HepG2 (cell line): ENCODE measurements around the gene CD6. TPM values are rescaled to one million over a fixed set of nuclear protein-coding genes. Genes with fewer than 3 reads are reported as not detected.

Experiments used
- ATAC-seq: fragments of 200-7000 bp; cut with Tn5 transposase; 3 replicates; pipeline ENCODE4 v1.9.1; 2020; ENCODE audit warnings: mild to moderate bottlenecking, moderate library complexity
- BruUV-seq: library from RNA; stranded (reverse); fragments of 400-500 nt; replicated peaks from 2 replicates; lab custom pipeline; 2021; lab: Mats Ljungman, UMichigan
- CTCF ChIA-PET: fragments of 300-600 bp; formaldehyde crosslinking; extraction: SDS; loops from one replicate; lab custom pipeline; 2021; ENCODE audit warnings: low total read pairs, inconsistent platforms, low intra/inter-chr PET ratio; lab: Yijun Ruan, JAX
- POLR2A ChIA-PET: fragments of 350-600 bp; sonication (Branson Sonifier 250); formaldehyde crosslinking; loops from one replicate; lab custom pipeline; 2020; ENCODE audit warnings: antibody characterized with exemption, inconsistent platforms; lab: Yijun Ruan, JAX
- DNase-seq: peaks from one replicate; pipeline ENCODE4 v3.0.0-alpha.2; 2015; ENCODE audit warnings: low spot score
- FAIRE-seq: peaks from 3 replicates; lab custom pipeline; 2011; peaks lifted over from hg19 to GRCh38; lab: Jason Lieb, UNC
- H2AFZ ChIP-seq: one replicate; pipeline ENCODE4 v1.6.1; 2011; ENCODE audit warnings: low read length, inconsistent platforms
- H3K27ac ChIP-seq: fragments of 300-600 bp; 3 replicates; pipeline ENCODE4 v1.8.0; 2011; ENCODE audit warnings: mixed run types, mild to moderate bottlenecking, mixed read lengths, low read length, inconsistent platforms; ENCODE audit not compliant: insufficient read depth; ENCODE audit errors: extremely low read length
- H3K27me3 ChIP-seq, 2 experiments: fragments of 200-600 bp in 1 of 2; 2 replicates in 1 of 2; 3 replicates in 1 of 2; pipeline versions ENCODE4 v1.6.0 to v1.8.0; 2011; ENCODE audit warnings: low read length in 2 of 2, mild to moderate bottlenecking in 2 of 2, moderate library complexity in 2 of 2, inconsistent platforms in 1 of 2; ENCODE audit not compliant: insufficient read depth in 2 of 2, control insufficient read depth in 1 of 2
- H3K36me3 ChIP-seq, 2 experiments: fragments of 200-600 bp in 1 of 2; replicated peaks in 1 of 2; 2 replicates in 1 of 2; 3 replicates in 1 of 2; pipeline versions ENCODE4 v1.5.1 to v1.8.0; 2011; ENCODE audit warnings: low read length in 2 of 2, inconsistent platforms in 1 of 2; ENCODE audit not compliant: insufficient read depth in 2 of 2, control insufficient read depth in 1 of 2
- H3K4me1 ChIP-seq: 2 replicates; pipeline ENCODE4 v1.5.1; 2012; ENCODE audit warnings: low read length, inconsistent platforms; ENCODE audit not compliant: insufficient read depth
- H3K4me2 ChIP-seq: 2 replicates; pipeline ENCODE4 v1.6.0; 2011; ENCODE audit warnings: low read depth, low read length, inconsistent platforms
- H3K4me3 ChIP-seq, 3 experiments: fragments of 200-600 bp in 1 of 3; sonication (generic), shearing (Covaris generic) in 1 of 3; replicated peaks in 1 of 3; 2 replicates each; pipeline ENCODE4 v1.5.1; 2011 to 2016; ENCODE audit warnings: low read length in 3 of 3, inconsistent platforms in 2 of 3, low read depth in 2 of 3, mild to moderate bottlenecking in 2 of 3, control low read depth in 1 of 3, mixed read lengths in 1 of 3; ENCODE audit not compliant: insufficient read depth in 1 of 3
- H3K79me2 ChIP-seq: one replicate; pipeline ENCODE4 v1.6.1; 2011; ENCODE audit warnings: low read length, inconsistent platforms; ENCODE audit not compliant: insufficient read depth
- H3K9ac ChIP-seq: 2 replicates; pipeline ENCODE4 v1.6.0; 2011; ENCODE audit warnings: mild to moderate bottlenecking, low read depth, low read length, inconsistent platforms; ENCODE audit not compliant: insufficient read depth
- H3K9me3 ChIP-seq: 2 replicates; pipeline ENCODE4 v1.5.1; 2012; ENCODE audit warnings: mild to moderate bottlenecking, low read length
- H4K20me1 ChIP-seq: 2 replicates; pipeline ENCODE4 v1.6.0; 2011; ENCODE audit warnings: inconsistent platforms, mild to moderate bottlenecking, low read length, moderate library complexity; ENCODE audit not compliant: insufficient read depth
- AKAP8 ChIP-seq: sonication (generic); formaldehyde crosslinking; IDR thresholded peaks from 2 replicates; pipeline ENCODE4 v1.5.1; 2020; ENCODE audit warnings: mild to moderate bottlenecking, missing genetic modification reagents
- DMTF1 ChIP-seq: sonication (generic); formaldehyde crosslinking; IDR thresholded peaks from 2 replicates; pipeline ENCODE4 v1.4.0; 2020; ENCODE audit warnings: mild to moderate bottlenecking, missing genetic modification reagents
- DRAP1 ChIP-seq: IDR thresholded peaks from 2 replicates; pipeline ENCODE4 v1.6.1; 2016; ENCODE audit warnings: missing genetic modification reagents, missing compliant biosample characterization
- EZH2 ChIP-seq: conservative IDR thresholded peaks from 2 replicates; pipeline ENCODE4 v1.6.1; 2012; ENCODE audit warnings: mild to moderate bottlenecking, low read depth, low read length, moderate library complexity
- MBD4 ChIP-seq: IDR thresholded peaks from 2 replicates; pipeline ENCODE4 v1.6.1; 2012; ENCODE audit warnings: low read length, inconsistent platforms, borderline replicate concordance
- PPARG ChIP-seq: conservative IDR thresholded peaks from 2 replicates; pipeline ENCODE4 v1.6.1; 2016; ENCODE audit warnings: missing biosample characterization, missing genetic modification reagents
- PREB ChIP-seq: sonication (generic); formaldehyde crosslinking; IDR thresholded peaks from 2 replicates; pipeline ENCODE4 v1.4.0; 2020; ENCODE audit warnings: missing genetic modification reagents
- PTBP1 ChIP-seq: fragments of 200-400 bp; formaldehyde crosslinking; IDR thresholded peaks from 2 replicates; pipeline ENCODE4 v1.6.1; 2018; ENCODE audit warnings: low read length, low read depth; ENCODE audit not compliant: poor library complexity, severe bottlenecking
- SIX4 ChIP-seq: sonication (generic); formaldehyde crosslinking; IDR thresholded peaks from 2 replicates; pipeline ENCODE4 v1.4.0; 2020; ENCODE audit warnings: missing genetic modification reagents
- SOX13 ChIP-seq, 3 experiments: fragments of 450-650 bp in 1 of 3; sonication (generic) in 1 of 3; formaldehyde crosslinking in 1 of 3; IDR thresholded peaks in 2 of 3; conservative IDR thresholded peaks in 1 of 3; 2 replicates each; pipeline versions ENCODE4 v1.5.0 to v1.6.1; 2016 to 2020; ENCODE audit warnings: antibody characterized with exemption in 1 of 3, mild to moderate bottlenecking in 1 of 3, missing compliant biosample characterization in 1 of 3, missing genetic modification reagents in 1 of 3, moderate library complexity in 1 of 3
- TEF ChIP-seq: sonication (generic); formaldehyde crosslinking; IDR thresholded peaks from 2 replicates; pipeline ENCODE4 v1.5.0; 2020; ENCODE audit warnings: missing genetic modification reagents
- THAP7 ChIP-seq: sonication (generic); formaldehyde crosslinking; IDR thresholded peaks from 2 replicates; pipeline ENCODE4 v1.8.1; 2023; ENCODE audit warnings: mild to moderate bottlenecking, missing genetic modification reagents
- ZFAT ChIP-seq: sonication (generic); formaldehyde crosslinking; conservative IDR thresholded peaks from 2 replicates; pipeline ENCODE4 v1.8.1; 2023; ENCODE audit warnings: missing genetic modification reagents, inconsistent platforms
- ZGPAT ChIP-seq: IDR thresholded peaks from 2 replicates; pipeline ENCODE4 v1.6.1; 2016; ENCODE audit warnings: mild to moderate bottlenecking
- ZNF138 ChIP-seq: sonication (generic); formaldehyde crosslinking; IDR thresholded peaks from 2 replicates; pipeline ENCODE4 v1.5.0; 2020; ENCODE audit warnings: mild to moderate bottlenecking, low read depth, missing genetic modification reagents
- ZNF160 ChIP-seq: sonication (generic); formaldehyde crosslinking; IDR thresholded peaks from 2 replicates; pipeline ENCODE4 v1.8.0; 2022; ENCODE audit warnings: mild to moderate bottlenecking, inconsistent platforms, missing genetic modification reagents
- ZNF598 ChIP-seq: sonication (generic); formaldehyde crosslinking; IDR thresholded peaks from 2 replicates; pipeline ENCODE4 v1.5.1; 2020; ENCODE audit warnings: mild to moderate bottlenecking, missing genetic modification reagents, borderline replicate concordance
- WGBS: methylation state at CpG from one replicate; pipeline ENCODE4 v1.1.6; 2017; ENCODE audit warnings: low lambda C conversion rate; 5-methylcytosine and 5-hydroxymethylcytosine counted together
- in situ Hi-C: cut with HindIII; loops from 2 replicates; pipeline ENCODE4 v1.10.0; 2017; ENCODE audit warnings: low pct_unique_long_range_greater_than_20kb; ENCODE audit not compliant: extremely low pct_ligation_motif_present
- intact Hi-C: fragments of 100-400 bp; cut with micrococcal nuclease; formaldehyde crosslinking; loops from one replicate; pipeline ENCODE4 v1.10.0; 2022; ENCODE audit not compliant: unreplicated experiment
- polyA plus RNA-seq, 8 experiments: library from polyadenylated mRNA; depleted of rRNA in 3 of 8; stranded (reverse) in 7 of 8; unstranded in 1 of 8; fragments of >200 nt; fragmentation: Illumina TruSeq in 4 of 8; extraction: Trizol in 4 of 8; gene quantifications; 2 replicates each; pipeline versions ENCODE4 v1.2.1 to v1.2.3, GENCODE V29; 2011 to 2016; ENCODE audit warnings: low read depth in 4 of 8, missing spikeins in 1 of 8, mixed read lengths in 1 of 8; ENCODE audit not compliant: insufficient read depth in 1 of 8
- total RNA-seq, 5 experiments: library from RNA; depleted of rRNA; stranded (reverse); fragments of >200 nt; fragmentation: Illumina TruSeq; extraction: Trizol; gene quantifications; 2 replicates each; pipeline ENCODE4 v1.2.3, GENCODE V29; 2016; ENCODE audit warnings: low read depth in 1 of 5

Gene CD6
- total and polyA plus RNA-seq, 2 of the 13 experiments (the other 11 are each of a cell fraction or from before 2014, with no cell fraction given): not detected

- Histone ChIP-seq H3K27ac (no peak overlapping the region), H3K79me2 (no peaks in the 10 kb centered on the region), H2AFZ (no peak overlapping the region), H3K36me3 (no peaks in the 10 kb centered on the region), H3K27me3 (peaks cover 2 to 87% of the 10 kb centered on the region in 2 experiments; a peak in 4 of 5 replicates), H3K9ac (no peak overlapping the region), H3K4me1 (peaks cover 15% of the 10 kb centered on the region), H3K4me2 (no peak overlapping the region), H3K9me3 (no peaks in the 10 kb centered on the region), H3K4me3 (no peak overlapping the region), H4K20me1 (no peaks in the 10 kb centered on the region)
- in situ Hi-C loops: no loop called here
- no peak for FAIRE-seq
- intact Hi-C loops: no loop called here
- WGBS: 27% methylated on average over 9 of the region's 10 CpGs
- ChIA-PET POLR2A (no interaction called here), CTCF (no interaction called here)
- BruUV-seq: no TSS peak
- ATAC-seq: no peak
- DNase-seq: no peak
- TF ChIP-seq AKAP8 (CRISPR knock-in tag) (no peak), DMTF1 (CRISPR knock-in tag) (no peak), ZFAT (CRISPR knock-in tag) (no peak), PPARG (CRISPR knock-in tag) (no peak), THAP7 (no peak), ZGPAT (CRISPR knock-in tag) (no peak), PTBP1 (no peak), ZNF598 (CRISPR knock-in tag) (no peak), SOX13 (IDR thresholded peaks at IDR 0.05) (no peak), SOX13 (CRISPR knock-in tag; conservative IDR thresholded peaks at IDR 0.05 in 1 of 2, IDR thresholded peaks at IDR 0.05 in 1 of 2) (no peak), EZH2 (no peak), MBD4 (no peak), PREB (CRISPR knock-in tag) (no peak), SIX4 (no peak), ZNF160 (CRISPR knock-in tag) (no peak), DRAP1 (CRISPR knock-in tag) (no peak), ZNF138 (CRISPR knock-in tag) (no peak), TEF (CRISPR knock-in tag) (no peak)
Measured at GRCh38 chr11:61022311-61023085, 51.0 kb downstream of the CD6 start.
